GM21529 (cell line): Measurements from ENCODE around the gene NFRKB.
"Not testable (repeated sequence)": the region's sequence is repeated elsewhere in the genome, so short reads cannot be mapped to it uniquely, and the experiment has no call there.

Source experiments
- ATAC-seq: cut with Tn5 transposase; IDR thresholded peaks from one replicate; pipeline ENCODE4 v1.9.1; 2021; ENCODE audit not compliant: unreplicated experiment

The NFRKB gene

DNA sequence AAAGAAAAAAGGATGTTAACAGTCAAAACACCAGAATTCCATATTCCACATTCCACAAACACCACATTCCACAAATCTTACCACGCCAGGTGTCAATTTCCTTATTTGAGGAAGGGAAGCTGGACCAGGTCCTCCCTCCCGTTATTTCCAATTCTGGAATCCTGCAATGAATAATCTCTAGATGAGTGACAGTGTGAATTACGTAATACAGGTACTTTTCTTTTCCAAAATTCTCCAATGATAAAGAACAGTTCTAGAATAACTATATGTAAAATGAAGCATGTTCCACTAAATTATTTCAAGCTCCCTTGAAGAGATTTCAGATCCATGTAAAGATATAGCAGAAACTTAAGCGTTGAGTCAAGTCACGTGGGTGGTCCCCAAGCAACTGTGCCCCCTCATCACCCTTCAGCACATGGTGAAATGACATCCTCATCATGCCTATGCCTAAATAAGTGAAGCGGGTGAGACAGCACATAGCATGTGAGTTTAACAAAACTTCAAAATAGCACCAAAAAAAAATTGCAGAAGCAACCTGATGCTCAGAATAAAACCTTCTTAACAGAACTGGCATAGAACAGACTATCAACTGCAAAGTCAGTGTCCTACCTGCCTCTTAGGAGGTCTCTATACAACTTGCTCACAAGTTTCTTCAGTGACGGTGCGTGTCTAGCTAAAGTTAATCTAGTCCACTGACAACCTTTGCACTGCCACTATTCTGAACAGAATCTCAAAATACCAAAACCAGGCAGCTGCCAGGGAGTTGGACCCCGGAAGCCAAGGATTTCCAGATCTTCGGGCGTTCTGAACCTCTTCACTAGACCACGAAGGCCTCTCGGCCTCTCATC, 876 bp downstream of the NFRKB start:
- peak; percentile 1 for ATAC-seq

DNA sequence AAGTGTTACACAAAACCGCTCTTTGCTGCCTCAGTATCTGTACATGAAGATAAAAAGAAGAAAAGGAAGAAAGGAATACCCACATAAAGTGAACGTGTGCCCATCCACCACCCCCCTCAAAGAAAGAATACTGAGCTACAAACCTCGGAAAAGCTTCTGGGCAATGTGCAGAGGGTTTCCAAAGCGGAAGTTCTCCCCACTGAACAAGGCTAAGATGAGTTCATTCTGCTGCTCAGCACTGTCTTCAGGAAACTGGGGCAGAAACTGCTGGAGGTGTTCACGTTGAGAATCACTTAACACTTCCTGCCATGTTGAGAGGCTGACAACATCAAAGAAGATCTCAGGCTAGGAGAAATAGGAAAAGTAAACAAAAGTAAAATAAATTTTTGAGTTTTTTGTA, 6.9 kb downstream of the NFRKB start:
- no peak for ATAC-seq

- ATAC-seq, result no peak
Observed at GRCh38 chr11:129885381-129885780, 10.0 kb downstream of the NFRKB start.

DNA sequence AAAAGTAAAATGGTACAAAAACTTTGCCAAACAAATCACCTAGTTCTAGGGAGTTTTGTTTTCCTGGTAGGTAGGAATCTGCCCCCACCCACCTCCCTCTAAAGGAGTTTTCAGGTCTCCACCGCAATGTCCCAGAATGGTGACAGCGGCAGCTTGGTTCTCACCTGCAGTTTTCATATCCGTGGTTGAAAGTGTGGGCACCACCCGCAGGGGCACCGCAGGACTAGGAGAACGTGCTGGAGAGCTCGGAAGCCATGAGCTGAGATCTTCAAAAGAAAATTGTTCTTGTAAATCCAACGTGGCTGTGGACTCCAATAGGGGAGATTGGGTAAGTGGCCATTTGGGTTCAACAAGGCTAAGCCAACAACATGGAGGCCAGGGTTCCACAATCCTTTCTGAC, 10.8 kb downstream of the NFRKB start:
- no peak for ATAC-seq

GRCh38 chr11:129881570-129882170, 13.7 kb downstream of the NFRKB start:
- ATAC-seq, result no peak

DNA sequence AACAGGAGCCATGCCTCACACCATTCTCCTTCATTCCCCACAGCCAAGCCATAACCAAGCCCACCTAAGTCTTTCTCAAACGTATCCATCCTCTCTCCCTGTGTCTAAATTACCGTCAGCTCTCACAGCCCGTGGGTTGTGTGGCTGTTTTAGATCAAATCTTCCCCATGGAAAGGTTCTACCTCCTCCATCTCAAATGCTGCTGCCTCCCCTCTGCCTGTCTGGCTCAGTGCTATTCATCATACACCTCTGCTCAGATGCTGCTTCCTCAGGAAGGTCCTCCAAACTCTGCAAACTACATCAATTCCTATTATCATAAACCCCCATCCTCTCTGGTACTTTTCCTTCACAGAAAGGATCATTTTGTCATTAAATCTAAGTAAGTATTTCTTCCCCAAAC, 15.1 kb downstream of the NFRKB start:
- ATAC-seq, result no peak

GRCh38 chr11:129871914-129872313, 23.5 kb downstream of the NFRKB start:
- ATAC-seq, result no peak

GRCh38 chr11:129868626-129869025, 26.8 kb downstream of the NFRKB start:
- not testable (repeated sequence) for ATAC-seq

DNA sequence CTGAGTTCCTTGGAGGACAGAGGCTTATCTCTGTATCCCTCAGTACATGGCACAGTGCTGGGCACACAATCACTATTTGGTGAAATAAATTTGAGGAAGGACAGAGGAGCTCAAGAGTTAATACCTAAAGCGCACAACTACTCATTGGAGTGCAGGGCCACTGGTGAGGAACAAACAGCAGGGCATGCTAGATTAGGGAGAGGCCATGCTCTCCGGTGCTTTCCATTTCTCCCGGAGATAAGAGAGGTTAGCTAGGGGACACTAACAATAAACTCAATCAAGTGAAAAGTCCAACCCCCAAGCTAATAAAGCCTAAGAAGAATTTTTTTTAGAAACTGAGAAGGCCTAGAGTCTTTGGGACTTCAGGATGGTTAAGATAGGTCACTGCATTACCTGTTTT, 29.1 kb downstream of the NFRKB start:
- no peak for ATAC-seq

DNA sequence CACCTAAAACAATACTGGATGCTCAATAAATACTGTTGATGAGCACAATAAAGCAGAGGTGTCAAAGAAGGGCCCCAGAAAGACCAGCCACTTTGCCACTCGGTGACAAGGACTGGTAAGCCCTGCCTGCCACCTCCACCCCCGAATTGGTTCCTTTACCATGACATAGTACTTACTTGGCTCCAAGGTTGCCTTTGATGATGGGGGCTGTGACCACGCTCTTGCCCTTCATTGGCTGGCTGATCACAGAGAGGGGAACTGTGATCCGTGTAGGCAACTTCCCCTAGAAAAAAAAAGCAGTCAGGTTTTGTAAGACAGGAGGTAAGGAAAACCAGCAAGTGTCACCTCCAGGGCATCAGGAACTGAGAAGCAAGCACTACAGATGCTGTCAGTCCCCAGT, 29.7 kb downstream of the NFRKB start:
- no peak for ATAC-seq

GRCh38 chr11:129864811-129865210, 30.6 kb downstream of the NFRKB start:
- ATAC-seq, result no peak

GRCh38 chr11:129861702-129862522, 33.5 kb downstream of the NFRKB start:
- ATAC-seq, result no peak

DNA sequence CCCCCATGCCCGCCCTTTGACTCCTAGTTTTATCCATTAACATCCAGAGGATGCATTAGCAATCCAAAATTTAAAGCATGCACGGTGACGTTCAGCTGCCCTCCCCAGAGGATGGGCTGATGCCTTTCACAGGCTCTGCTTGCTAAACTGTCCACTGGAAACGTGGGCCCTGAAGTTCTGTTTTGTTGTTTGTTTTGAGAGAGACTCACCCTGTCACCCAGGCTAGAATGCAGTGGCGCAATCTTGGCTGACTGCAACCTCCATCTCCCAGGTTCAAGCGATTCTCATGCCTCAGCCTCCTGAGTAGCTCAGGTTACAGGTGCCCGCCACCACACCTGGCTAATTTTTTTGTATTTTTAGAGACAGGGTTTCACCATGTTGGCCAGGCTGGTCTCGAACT, 39.3 kb downstream of the NFRKB start:
- no peak for ATAC-seq

GRCh38 chr11:129855086-129855485, 40.3 kb downstream of the NFRKB start:
- ATAC-seq, result no peak

- ATAC-seq, result no peak
Observed at GRCh38 chr11:129854232-129854805, 41.1 kb downstream of the NFRKB start.

DNA sequence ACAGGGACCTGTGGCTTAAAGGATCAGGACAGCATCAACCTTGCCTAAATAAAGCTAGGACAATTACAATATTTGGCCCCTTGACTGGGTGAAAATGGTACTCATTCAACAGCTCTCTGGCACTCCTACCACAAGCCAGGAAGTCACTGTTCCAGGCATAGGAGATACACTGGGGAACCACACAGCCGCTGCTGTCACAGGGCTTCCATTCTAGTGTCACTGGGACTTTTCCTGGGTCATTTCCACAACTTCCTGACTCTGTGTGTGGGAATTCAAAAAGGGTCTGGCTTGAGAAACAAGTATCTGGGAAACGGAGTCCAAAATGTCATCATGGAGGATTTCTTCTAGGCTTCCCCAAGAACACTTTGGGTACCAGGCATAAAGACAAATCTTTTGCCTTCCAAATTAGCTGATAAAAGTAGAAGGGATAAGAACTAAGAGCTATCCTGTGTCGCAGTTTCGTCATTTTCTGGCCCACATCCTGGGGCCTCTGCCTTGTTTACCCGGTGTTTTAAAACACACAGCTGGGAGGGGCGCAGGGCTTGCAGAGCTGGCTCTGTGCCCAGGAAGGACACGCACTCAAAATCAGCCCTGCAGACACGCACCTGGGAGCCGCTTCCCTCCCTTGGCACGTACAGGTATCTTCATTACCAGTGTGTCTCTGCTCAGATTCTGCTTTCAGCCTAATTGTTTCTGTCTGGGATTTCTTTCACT, 41.7 kb downstream of the NFRKB start:
- ATAC-seq, result no peak

DNA sequence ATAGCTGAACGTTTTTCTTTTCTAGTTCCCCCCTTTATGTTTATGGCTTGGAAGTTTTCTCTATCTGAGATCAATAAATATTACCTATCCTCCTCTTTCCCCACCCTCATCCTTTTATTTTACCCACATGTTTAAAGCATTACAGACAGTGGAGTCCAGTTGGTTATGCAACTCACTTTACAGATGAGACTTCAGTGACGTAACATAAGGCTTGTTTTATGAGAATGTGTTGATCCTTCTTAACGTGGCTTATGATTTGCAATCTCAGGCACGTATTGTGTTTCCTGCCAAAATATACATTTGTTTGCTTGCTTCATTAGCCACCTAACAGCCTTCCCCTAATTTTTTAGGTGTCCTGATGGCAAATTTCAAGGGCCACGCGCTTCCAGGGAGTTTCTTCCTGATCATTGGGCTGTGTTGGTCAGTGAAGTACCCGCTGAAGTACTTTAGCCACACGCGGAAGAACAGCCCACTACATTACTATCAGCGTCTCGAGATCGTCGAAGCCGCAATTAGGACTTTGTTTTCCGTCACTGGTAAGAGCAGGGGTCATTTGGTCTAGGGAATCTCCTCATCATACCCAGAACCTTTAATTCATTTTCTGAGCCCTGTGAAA, 43.1 kb downstream of the NFRKB start:
- no peak for ATAC-seq

GRCh38 chr11:129849447-129850130, 45.8 kb downstream of the NFRKB start:
- no peak for ATAC-seq

- not testable (repeated sequence) for ATAC-seq
Observed at GRCh38 chr11:129847361-129847760, 48.0 kb downstream of the NFRKB start.
